GM23248 (cell line): ENCODE results near the gene TELO2.

ENCODE experiments used
- EZH2 ChIP-seq: fragments of 200-600 bp; sonication (generic); IDR thresholded peaks from 2 replicates; pipeline ENCODE4 v1.6.1; 2018; ENCODE audit warnings: antibody characterized with exemption, mild to moderate bottlenecking; ENCODE audit not compliant: insufficient read depth, poor library complexity, severe bottlenecking
- EZH2phosphoT487 ChIP-seq: fragments of 200-600 bp; sonication (generic); IDR thresholded peaks from 2 replicates; pipeline ENCODE4 v1.6.1; 2018; ENCODE audit warnings: antibody characterized with exemption, moderate library complexity, mild to moderate bottlenecking, low read depth; ENCODE audit not compliant: insufficient read depth

- TF ChIP-seq EZH2phosphoT487, result no peak
- no peak for TF ChIP-seq EZH2
Measured at GRCh38 chr16:1450841-1451240, 42.3 kb upstream of the TELO2 start.
